Panc1 (cell line): ENCODE results near the gene ANK3.

Experiments
- CTCF ChIP-seq: fragments of 450-650 bp; IDR thresholded peaks from 2 replicates; pipeline ENCODE4 v1.5.1; 2017; ENCODE audit warnings: mild to moderate bottlenecking
- TCF7L2 ChIP-seq: IDR thresholded peaks from 2 replicates; pipeline ENCODE4 v1.6.1; 2011; ENCODE audit warnings: mild to moderate bottlenecking, low read depth, low read length, inconsistent platforms
- TF ChIP-seq, protein P1 (sequence below), 2 experiments: IDR thresholded peaks; 2 replicates each; pipeline ENCODE4 v1.6.1; 2011 to 2012; ENCODE audit warnings: low read depth in 2 of 2, control low read depth in 1 of 2, low read length in 1 of 2, mild to moderate bottlenecking in 1 of 2, moderate library complexity in 1 of 2; ENCODE audit not compliant: insufficient read depth in 1 of 2

GRCh38 chr10:60367024-60367423 lies 22.7 kb downstream of the ANK3 start:
- TF ChIP-seq, protein P1, sequence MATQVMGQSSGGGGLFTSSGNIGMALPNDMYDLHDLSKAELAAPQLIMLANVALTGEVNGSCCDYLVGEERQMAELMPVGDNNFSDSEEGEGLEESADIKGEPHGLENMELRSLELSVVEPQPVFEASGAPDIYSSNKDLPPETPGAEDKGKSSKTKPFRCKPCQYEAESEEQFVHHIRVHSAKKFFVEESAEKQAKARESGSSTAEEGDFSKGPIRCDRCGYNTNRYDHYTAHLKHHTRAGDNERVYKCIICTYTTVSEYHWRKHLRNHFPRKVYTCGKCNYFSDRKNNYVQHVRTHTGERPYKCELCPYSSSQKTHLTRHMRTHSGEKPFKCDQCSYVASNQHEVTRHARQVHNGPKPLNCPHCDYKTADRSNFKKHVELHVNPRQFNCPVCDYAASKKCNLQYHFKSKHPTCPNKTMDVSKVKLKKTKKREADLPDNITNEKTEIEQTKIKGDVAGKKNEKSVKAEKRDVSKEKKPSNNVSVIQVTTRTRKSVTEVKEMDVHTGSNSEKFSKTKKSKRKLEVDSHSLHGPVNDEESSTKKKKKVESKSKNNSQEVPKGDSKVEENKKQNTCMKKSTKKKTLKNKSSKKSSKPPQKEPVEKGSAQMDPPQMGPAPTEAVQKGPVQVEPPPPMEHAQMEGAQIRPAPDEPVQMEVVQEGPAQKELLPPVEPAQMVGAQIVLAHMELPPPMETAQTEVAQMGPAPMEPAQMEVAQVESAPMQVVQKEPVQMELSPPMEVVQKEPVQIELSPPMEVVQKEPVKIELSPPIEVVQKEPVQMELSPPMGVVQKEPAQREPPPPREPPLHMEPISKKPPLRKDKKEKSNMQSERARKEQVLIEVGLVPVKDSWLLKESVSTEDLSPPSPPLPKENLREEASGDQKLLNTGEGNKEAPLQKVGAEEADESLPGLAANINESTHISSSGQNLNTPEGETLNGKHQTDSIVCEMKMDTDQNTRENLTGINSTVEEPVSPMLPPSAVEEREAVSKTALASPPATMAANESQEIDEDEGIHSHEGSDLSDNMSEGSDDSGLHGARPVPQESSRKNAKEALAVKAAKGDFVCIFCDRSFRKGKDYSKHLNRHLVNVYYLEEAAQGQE (IDR thresholded peaks at IDR 0.05; ENCODE audit: insufficient read depth in 1 of 2, low read depth in 2 of 2, low read length in 1 of 2): no peak
- no peak for TF ChIP-seq CTCF
- no peak for TF ChIP-seq TCF7L2
